K562 (cell line): ENCODE measurements around the gene ZNF652.

Source experiments
- BHLHE40 ChIP-seq: IDR thresholded peaks from 2 replicates; pipeline ENCODE4 v1.6.1; 2011; ENCODE audit warnings: low read length, improper control_type of control experiment
- CUX1 ChIP-seq: fragments of 200-800 bp; sonication (Bioruptor generic); IDR thresholded peaks from 2 replicates; pipeline ENCODE4 v1.6.1; 2016; ENCODE audit warnings: missing genetic modification characterization, missing compliant biosample characterization
- POLR2AphosphoS5 ChIP-seq: IDR thresholded peaks from 2 replicates; pipeline ENCODE4 v1.6.1; 2011; ENCODE audit warnings: mild to moderate bottlenecking, low read depth, low read length, moderate library complexity; ENCODE audit not compliant: control insufficient read depth, insufficient read depth
- POLR2G ChIP-seq: fragments of 200-400 bp; formaldehyde crosslinking; IDR thresholded peaks from 2 replicates; pipeline ENCODE4 v1.6.1; 2017; ENCODE audit warnings: low read depth, mild to moderate bottlenecking, antibody characterized with exemption, low read length, moderate library complexity
- PRPF4 ChIP-seq: fragments of 200-400 bp; formaldehyde crosslinking; IDR thresholded peaks from one replicate; pipeline ENCODE4 v1.6.1; 2017; ENCODE audit warnings: low read length, low read depth, mild to moderate bottlenecking; ENCODE audit not compliant: insufficient read depth, poor library complexity, severe bottlenecking
- ZNF586 ChIP-seq: fragments of 450-650 bp; formaldehyde crosslinking; conservative IDR thresholded peaks from 2 replicates; pipeline ENCODE4 v1.4.0; 2020; ENCODE audit warnings: mild to moderate bottlenecking, moderate library complexity

GRCh38 chr17:49375544-49375943, 13.5 kb upstream of the ZNF652 start:
- no peak for TF ChIP-seq ZNF586
- TF ChIP-seq BHLHE40, result no peak
- no peak for TF ChIP-seq CUX1 (CRISPR knock-in tag)
- no peak for TF ChIP-seq POLR2G
- no peak for TF ChIP-seq POLR2AphosphoS5
- TF ChIP-seq PRPF4, result no peak
